ENCODE results near the gene FBXW8.

The FBXW8 gene

GRCh38 chr12:117025481-117026151 is 114.9 kb downstream of the FBXW8 start:
- peak; percentile 54 for DNase-seq

GRCh38 chr12:117026343-117026742 is 115.6 kb downstream of the FBXW8 start:
- DNase-seq = no peak

- DNase-seq = no peak
These were observed 116.1 kb downstream of the FBXW8 start for GRCh38 chr12:117026921-117027250.

- no peak for DNase-seq
These were observed 116.7 kb downstream of the FBXW8 start for GRCh38 chr12:117027251-117028086.

GRCh38 chr12:117028254-117028653 is 117.5 kb downstream of the FBXW8 start:
- no peak for DNase-seq

- no peak for DNase-seq
These were observed 119.6 kb downstream of the FBXW8 start for GRCh38 chr12:117030187-117030900.

- DNase-seq = no peak
These were observed 121.3 kb downstream of the FBXW8 start for GRCh38 chr12:117031843-117032592.

- DNase-seq = no peak
These were observed 122.0 kb downstream of the FBXW8 start for GRCh38 chr12:117032593-117033381.

- DNase-seq = no peak
These were observed 122.9 kb downstream of the FBXW8 start for GRCh38 chr12:117033382-117034221.

GRCh38 chr12:117034249-117034648 is 123.5 kb downstream of the FBXW8 start:
- no peak for DNase-seq

GRCh38 chr12:117034701-117035151 is 124.0 kb downstream of the FBXW8 start:
- no peak for DNase-seq

GRCh38 chr12:117035287-117035686 is 124.5 kb downstream of the FBXW8 start:
- no peak for DNase-seq

GRCh38 chr12:117036046-117036445 is 125.3 kb downstream of the FBXW8 start:
- no peak for DNase-seq

- no peak for DNase-seq
These were observed 125.8 kb downstream of the FBXW8 start for GRCh38 chr12:117036547-117036946.

GRCh38 chr12:117037289-117038022 is 126.7 kb downstream of the FBXW8 start:
- no peak for DNase-seq

GRCh38 chr12:117038023-117038680 is 127.4 kb downstream of the FBXW8 start:
- DNase-seq = no peak

- DNase-seq = no peak
These were observed 128.2 kb downstream of the FBXW8 start for GRCh38 chr12:117038919-117039318.

GRCh38 chr12:117039891-117040309 is 129.2 kb downstream of the FBXW8 start:
- no peak for DNase-seq

GRCh38 chr12:117040496-117040895 is 129.7 kb downstream of the FBXW8 start:
- no peak for DNase-seq

GRCh38 chr12:117041798-117042170 is 131.0 kb downstream of the FBXW8 start:
- no peak for DNase-seq

All from NCI-H226 (cell line).